ENCODE results near the gene PIP5K1C.

Gene PIP5K1C, protein sequence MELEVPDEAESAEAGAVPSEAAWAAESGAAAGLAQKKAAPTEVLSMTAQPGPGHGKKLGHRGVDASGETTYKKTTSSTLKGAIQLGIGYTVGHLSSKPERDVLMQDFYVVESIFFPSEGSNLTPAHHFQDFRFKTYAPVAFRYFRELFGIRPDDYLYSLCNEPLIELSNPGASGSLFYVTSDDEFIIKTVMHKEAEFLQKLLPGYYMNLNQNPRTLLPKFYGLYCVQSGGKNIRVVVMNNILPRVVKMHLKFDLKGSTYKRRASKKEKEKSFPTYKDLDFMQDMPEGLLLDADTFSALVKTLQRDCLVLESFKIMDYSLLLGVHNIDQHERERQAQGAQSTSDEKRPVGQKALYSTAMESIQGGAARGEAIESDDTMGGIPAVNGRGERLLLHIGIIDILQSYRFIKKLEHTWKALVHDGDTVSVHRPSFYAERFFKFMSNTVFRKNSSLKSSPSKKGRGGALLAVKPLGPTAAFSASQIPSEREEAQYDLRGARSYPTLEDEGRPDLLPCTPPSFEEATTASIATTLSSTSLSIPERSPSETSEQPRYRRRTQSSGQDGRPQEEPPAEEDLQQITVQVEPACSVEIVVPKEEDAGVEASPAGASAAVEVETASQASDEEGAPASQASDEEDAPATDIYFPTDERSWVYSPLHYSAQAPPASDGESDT

DNA sequence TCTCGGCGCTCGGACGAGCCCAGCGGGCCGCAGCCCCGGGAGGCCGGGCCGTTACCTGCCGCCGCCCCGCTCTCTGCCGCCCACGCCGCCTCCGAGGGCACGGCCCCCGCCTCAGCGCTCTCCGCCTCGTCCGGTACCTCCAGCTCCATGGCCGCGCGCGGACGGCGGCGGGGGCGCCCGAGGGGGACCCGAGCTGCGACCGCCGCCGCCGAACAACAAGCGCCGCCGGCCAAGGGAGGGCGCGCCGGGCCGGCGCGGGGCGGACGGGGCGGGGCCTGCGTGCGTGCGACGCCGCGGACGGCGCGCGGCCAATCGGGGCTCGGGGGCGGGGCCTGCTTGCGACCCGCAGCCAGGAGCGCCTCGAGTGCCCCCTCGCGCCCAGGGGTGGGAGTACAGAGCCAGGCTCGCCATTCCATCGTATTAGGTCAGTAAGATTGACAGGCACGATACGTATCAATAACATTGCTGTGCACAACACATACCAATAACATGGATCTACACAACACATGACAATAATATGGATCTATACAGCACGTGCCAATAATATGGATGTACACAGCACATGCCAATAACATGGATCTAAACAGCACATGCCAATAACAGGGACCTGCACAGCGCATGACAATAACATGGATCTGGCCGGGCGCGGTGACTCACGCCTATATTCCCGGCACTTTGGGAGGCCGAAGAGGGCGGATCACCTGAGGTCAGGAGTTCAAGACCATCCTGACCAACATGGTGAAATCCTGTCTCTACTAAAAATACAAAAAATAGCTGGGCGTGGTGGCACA lies at the start of gene PIP5K1C:
Gene PIP5K1C (minus strand): TSS at position 227 of the 791 bp plus-strand sequence. CDS start 78 bp downstream, at position 149.
- peak; percentile 98 for DNase-seq (ENCODE audit: low spot score)

- no peak for DNase-seq (ENCODE audit: low spot score)
Measured at GRCh38 chr19:3748965-3749364, 48.7 kb upstream of the PIP5K1C start.

- no peak for DNase-seq (ENCODE audit: low spot score)
Measured at GRCh38 chr19:3746371-3747056, 46.2 kb upstream of the PIP5K1C start.

DNA sequence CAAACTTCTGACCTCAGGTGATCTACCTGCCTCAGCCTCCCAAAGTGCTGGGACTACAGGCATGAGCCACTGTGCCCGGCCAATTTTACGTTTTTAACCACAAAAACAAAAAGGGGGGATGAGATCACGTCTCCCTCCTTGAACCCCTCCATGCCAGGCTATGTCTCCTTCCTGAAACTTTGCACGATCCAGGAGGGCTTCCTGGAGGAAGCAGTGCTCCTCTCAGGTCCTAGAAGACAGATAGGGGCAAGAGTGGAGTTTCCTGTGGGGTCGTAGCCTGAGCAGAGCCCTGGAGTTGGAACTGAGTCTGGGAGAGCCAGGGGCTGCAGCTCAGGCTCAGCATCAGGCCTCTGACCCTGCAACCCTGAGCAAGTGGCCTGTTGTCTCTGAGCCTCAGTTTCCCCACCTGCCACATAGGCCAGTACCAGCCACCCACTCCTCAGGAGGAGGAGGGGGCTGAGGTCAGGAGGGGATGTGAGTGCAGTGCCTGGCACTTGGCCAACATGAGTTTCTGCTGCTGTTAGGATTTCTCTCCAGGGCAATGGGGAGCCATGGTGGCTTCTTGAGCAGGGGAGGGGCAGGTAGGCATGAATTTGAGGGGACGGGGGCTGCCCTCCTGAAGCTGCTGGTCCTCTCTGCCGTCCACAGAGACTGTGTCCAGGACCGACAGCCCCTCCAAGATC lies 45.2 kb upstream of the PIP5K1C start:
- DNase-seq (ENCODE audit: low spot score): no peak

- DNase-seq (ENCODE audit: low spot score): peak; percentile 53
Measured at GRCh38 chr19:3743486-3743885, 43.2 kb upstream of the PIP5K1C start.

DNA sequence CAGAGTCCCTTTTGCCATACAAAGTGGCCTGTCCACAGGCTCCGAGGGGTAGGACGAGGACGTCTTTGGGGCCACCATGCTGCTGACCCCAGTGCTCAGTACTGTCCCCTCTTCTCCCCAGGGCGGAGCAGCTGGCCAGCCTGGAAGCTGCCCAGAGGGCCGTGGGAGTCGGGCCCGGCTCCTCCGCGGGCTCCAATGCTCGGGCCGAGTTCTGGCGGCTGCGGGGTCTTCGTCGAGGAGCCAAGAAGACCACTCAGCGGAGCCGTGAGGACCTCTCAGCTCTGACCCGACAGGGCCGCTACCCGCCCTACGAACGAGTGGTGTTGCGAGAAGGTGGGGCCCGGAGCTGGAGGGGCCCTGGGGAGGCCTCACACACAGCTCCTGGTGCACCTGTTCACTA lies 40.2 kb upstream of the PIP5K1C start:
- no peak for DNase-seq (ENCODE audit: low spot score)

DNA sequence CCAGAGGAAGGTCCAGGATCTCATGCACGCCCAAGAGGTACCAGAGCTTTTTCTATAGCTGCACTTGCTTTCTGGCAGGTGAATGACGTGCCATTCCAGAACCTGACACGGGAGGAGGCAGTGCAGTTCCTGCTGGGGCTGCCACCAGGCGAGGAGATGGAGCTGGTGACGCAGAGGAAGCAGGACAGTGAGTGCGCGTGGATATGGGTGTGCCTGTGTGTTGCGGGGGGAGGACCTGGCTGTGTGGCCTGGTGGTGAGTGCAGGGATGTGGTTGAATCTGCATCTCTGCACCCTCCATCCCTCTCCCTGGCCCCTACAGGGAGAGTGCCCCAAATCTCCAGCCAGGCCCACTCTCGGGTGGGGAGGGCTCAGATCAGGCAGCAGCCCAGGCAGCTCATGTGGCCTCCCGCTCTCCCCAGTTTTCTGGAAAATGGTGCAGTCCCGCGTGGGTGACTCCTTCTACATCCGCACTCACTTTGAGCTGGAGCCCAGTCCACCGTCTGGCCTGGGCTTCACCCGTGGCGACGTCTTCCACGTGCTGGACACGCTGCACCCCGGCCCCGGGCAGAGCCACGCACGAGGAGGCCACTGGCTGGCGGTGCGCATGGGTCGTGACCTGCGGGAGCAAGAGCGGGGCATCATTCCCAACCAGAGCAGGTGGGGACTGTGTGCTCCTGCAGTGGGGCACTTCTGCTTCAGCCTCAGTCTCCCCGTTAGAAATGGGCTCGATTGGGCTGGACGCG lies 38.4 kb upstream of the PIP5K1C start:
- DNase-seq (ENCODE audit: low spot score): no peak

DNA sequence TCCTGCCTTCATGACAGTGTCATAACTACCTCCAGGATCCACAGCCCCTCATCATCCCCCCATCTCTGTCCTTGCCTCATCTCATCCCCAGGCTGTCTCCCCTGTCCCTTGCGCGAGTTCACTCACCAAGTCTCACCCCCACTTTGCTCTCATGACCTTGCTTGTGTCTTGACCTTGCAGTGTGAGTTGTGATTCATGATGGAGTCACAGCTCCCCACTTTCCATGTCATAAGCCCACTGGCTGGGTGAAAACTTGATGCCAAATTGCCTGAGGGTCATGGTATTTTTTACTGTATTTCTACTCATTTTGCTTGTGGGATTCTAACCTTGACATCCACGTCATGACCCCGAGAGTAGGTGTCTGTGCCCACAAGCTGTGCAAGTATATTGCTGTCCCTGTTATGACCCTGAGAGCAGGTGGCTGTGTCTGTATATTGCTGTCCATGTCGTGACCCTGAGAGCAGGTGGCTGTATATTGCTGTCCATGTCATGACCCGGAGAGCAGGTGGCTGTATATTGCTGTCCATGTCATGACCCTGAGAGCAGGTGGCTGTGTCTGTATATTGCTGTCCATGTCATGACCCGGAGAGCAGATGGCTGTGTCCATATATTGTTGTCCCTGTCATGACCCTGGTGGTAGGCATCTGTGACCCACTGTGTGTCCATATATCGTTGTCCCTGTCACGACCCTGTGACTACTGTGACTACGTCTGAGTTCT lies 37.4 kb upstream of the PIP5K1C start:
- DNase-seq (ENCODE audit: low spot score): no peak

DNA sequence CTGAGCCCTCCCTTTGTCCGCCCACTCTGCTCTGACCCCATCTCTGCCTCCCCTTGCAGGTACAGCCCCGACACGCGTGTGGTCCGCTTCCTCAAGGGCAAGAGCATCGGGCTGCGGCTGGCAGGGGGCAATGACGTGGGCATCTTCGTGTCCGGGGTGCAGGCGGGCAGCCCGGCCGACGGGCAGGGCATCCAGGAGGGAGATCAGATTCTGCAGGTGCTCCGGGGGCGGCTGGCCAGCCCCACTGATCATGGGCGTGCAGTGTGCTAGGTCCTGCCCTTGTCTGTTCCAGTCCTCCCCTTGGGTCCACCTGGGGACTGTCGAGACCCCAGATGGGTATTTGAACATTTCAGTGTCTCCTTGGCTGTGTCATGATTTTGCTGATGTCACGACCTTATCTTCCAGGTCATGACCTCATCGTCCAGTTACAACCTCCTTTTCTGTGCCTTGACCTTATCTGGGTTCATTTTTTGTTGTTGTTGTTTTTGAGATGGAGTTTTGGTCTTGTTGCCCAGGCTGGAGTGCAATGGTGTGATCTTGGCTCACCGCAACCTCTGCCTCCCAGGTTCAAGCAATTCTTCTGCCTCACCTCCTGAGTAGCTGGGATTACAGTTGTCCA lies 35.9 kb upstream of the PIP5K1C start:
- no peak for DNase-seq (ENCODE audit: low spot score)

DNA sequence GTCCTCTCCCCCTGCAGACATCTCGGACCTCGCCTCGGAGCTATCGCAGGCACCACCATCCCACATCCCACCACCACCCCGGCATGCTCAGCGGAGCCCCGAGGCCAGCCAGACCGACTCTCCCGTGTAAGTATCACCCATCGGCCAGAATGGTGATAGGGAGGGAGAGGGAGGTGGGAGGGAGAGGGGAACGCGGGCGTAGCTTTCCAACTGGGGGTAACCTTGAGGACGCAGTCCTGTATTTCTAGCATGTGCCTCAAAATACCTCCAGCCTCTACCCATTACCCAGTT lies 34.0 kb upstream of the PIP5K1C start:
- DNase-seq (ENCODE audit: low spot score): no peak

- DNase-seq (ENCODE audit: low spot score): no peak
Measured at GRCh38 chr19:3733549-3734309, 33.5 kb upstream of the PIP5K1C start.

GRCh38 chr19:3732108-3732507 lies 31.8 kb upstream of the PIP5K1C start:
- DNase-seq (ENCODE audit: low spot score): no peak

- no peak for DNase-seq (ENCODE audit: low spot score)
Measured at GRCh38 chr19:3730457-3730958, 30.2 kb upstream of the PIP5K1C start.

- no peak for DNase-seq (ENCODE audit: low spot score)
Measured at GRCh38 chr19:3725640-3726310, 25.5 kb upstream of the PIP5K1C start.

- DNase-seq (ENCODE audit: low spot score): no peak
Measured at GRCh38 chr19:3725121-3725520, 24.9 kb upstream of the PIP5K1C start.

DNA sequence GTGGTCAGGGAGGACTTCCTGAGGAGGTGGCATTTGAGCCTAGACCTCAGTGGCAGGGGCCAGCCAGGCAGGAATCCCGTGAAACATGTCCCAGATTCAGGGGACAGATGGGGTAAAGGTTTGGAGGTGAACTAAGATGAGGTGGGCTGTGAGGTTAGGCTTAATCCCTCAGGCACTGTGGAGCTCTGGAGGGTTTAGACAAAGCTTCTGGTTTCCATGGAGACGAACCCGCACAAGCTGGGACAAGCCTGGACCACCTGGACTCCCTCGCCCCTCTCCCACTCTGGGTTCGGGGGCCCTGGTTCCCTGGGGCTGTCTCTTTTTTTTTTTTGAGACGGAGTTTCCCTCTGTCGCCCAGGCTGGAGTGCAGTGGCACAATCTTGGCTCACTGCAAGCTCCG lies 23.6 kb upstream of the PIP5K1C start:
- DNase-seq (ENCODE audit: low spot score): no peak

GRCh38 chr19:3723110-3723488 lies 22.8 kb upstream of the PIP5K1C start:
- DNase-seq (ENCODE audit: low spot score): no peak

DNA sequence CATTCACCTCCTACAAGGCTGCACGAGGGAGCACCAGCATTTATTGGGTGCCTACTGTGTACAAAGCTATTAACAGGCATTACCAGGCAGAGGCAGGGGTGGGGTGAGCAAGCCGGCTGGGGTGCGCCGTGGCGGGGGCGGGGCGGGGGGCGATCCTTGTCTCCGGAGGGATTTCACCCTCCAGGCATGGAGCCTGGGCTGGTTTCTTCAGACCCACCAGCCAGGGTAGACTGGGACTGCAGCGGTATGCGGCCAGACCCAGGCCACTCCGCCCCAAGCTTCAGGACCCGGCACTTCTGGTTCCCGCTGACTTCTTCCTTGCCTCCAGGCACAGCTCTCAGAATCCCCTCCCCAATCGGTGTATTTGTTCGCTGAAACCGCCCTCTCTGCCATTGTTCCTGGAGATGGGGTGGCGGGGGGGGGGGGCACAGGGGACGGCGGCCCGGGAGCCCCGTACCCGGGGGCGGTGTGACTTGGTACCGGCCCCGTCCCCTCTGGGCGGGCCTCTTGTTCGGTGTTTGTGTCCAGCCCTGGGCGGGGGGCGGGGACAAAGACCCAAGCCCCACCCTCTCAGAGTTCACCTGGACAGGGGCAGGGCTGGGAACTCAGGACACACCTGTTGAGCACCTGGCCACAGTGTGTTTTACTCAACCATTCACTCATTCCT lies 22.3 kb upstream of the PIP5K1C start:
- DNase-seq (ENCODE audit: low spot score): no peak

Measured in AG08396 (cell line).